Neural progenitor cell (in vitro differentiated cells): ENCODE measurements around the gene SERPINI2. TPM values are rescaled to one million over a fixed set of nuclear protein-coding genes. Genes with fewer than 3 reads are reported as not detected.
"Not testable (repeated sequence)": the region's sequence is repeated elsewhere in the genome, so short reads cannot be mapped to it uniquely, and the experiment has no call there.

Source experiments
- DNase-seq: peaks from one replicate; pipeline ENCODE4 v3.0.0-alpha.2; 2016; ENCODE audit warnings: low spot score
- H2AFZ ChIP-seq: fragments of 200-600 bp; sonication (generic); replicated peaks from 2 replicates; pipeline ENCODE4 v1.6.1; 2016; ENCODE audit warnings: antibody characterized with exemption
- H3F3A ChIP-seq: fragments of 200-600 bp; sonication (generic); 2 replicates; pipeline ENCODE4 v1.6.1; 2016; ENCODE audit warnings: antibody characterized with exemption, low read depth
- H3K27ac ChIP-seq: fragments of 200-600 bp; sonication (generic); 2 replicates; pipeline ENCODE4 v1.5.1; 2016; ENCODE audit warnings: mild to moderate bottlenecking
- H3K27me3 ChIP-seq: fragments of 200-600 bp; sonication (generic); 2 replicates; pipeline ENCODE4 v1.6.1; 2016; ENCODE audit warnings: mild to moderate bottlenecking, moderate library complexity
- H3K36me3 ChIP-seq: fragments of 200-600 bp; sonication (generic); 2 replicates; pipeline ENCODE4 v1.5.1; 2016
- H3K4me1 ChIP-seq: fragments of 200-600 bp; sonication (generic); 2 replicates; pipeline ENCODE4 v1.6.1; 2016; ENCODE audit warnings: mixed run types
- H3K4me2 ChIP-seq: fragments of 200-600 bp; sonication (generic); 2 replicates; pipeline ENCODE4 v1.6.1; 2016
- H3K4me3 ChIP-seq: fragments of 200-600 bp; sonication (generic); 2 replicates; pipeline ENCODE4 v1.5.1; 2016
- H3K79me2 ChIP-seq: fragments of 200-600 bp; sonication (generic); 2 replicates; pipeline ENCODE4 v1.6.1; 2016; ENCODE audit warnings: low read depth
- H3K9ac ChIP-seq: fragments of 200-600 bp; sonication (generic); 2 replicates; pipeline ENCODE4 v1.6.1; 2016
- H3K9me3 ChIP-seq: fragments of 200-600 bp; sonication (generic); 2 replicates; pipeline ENCODE4 v1.5.1; 2016; ENCODE audit warnings: low read depth
- H4K20me1 ChIP-seq: fragments of 200-600 bp; sonication (generic); 2 replicates; pipeline ENCODE4 v1.6.1; 2016; ENCODE audit warnings: low read depth
- H3K27ac Mint-ChIP-seq: 3 replicates; pipeline ENCODE4 v1.8.0; 2021; ENCODE audit warnings: mixed read lengths
- H3K27me3 Mint-ChIP-seq: 2 replicates; pipeline ENCODE4 v1.8.0; 2022; ENCODE audit warnings: low read depth, mild to moderate bottlenecking, inconsistent platforms, moderate library complexity, mixed read lengths; ENCODE audit not compliant: insufficient read depth
- H3K36me3 Mint-ChIP-seq: 3 replicates; pipeline ENCODE4 v1.8.0; 2021; ENCODE audit warnings: mixed read lengths
- H3K4me1 Mint-ChIP-seq: 3 replicates; pipeline ENCODE4 v1.8.0; 2021; ENCODE audit warnings: mixed read lengths
- H3K4me3 Mint-ChIP-seq: 3 replicates; pipeline ENCODE4 v1.8.0; 2021; ENCODE audit warnings: mild to moderate bottlenecking, moderate library complexity, mixed read lengths
- H3K9me3 Mint-ChIP-seq: 3 replicates; pipeline ENCODE4 v1.8.0; 2020; ENCODE audit warnings: mixed read lengths
- EZH2 ChIP-seq: fragments of 200-600 bp; sonication (generic); IDR thresholded peaks from 2 replicates; pipeline ENCODE4 v1.6.1; 2017; ENCODE audit warnings: antibody characterized with exemption, mild to moderate bottlenecking, moderate library complexity
- EZH2phosphoT487 ChIP-seq: fragments of 200-600 bp; sonication (generic); IDR thresholded peaks from 2 replicates; pipeline ENCODE4 v1.6.1; 2017; ENCODE audit warnings: antibody characterized with exemption
- total RNA-seq: library from RNA; depleted of rRNA; stranded (reverse); fragments of >200 nt; gene quantifications from 2 replicates; pipeline ENCODE4 v1.2.3, GENCODE V29; 2015; ENCODE audit warnings: low replicate concordance
- TF ChIP-seq, protein P1 (sequence below): fragments of 200-600 bp; sonication (generic); IDR thresholded peaks from 2 replicates; pipeline ENCODE4 v1.5.1; 2017; ENCODE audit warnings: antibody characterized with exemption, mild to moderate bottlenecking

The SERPINI2 gene
- total RNA-seq, 1 donor from 2014 or later: not detected

- Histone ChIP-seq H3K4me1 (no peaks in the 10 kb centered on the region), H3K27me3 (no peaks in the 10 kb centered on the region), H3K9ac (no peak overlapping the region), H3K36me3 (no peaks in the 10 kb centered on the region), H3K4me2 (no peak overlapping the region), H2AFZ (no peak overlapping the region), H3K9me3 (no peaks in the 10 kb centered on the region), H3F3A (no peaks in the 10 kb centered on the region), H3K4me3 (no peak overlapping the region), H3K27ac (no peak overlapping the region), H3K79me2 (no peaks in the 10 kb centered on the region), H4K20me1 (no peaks in the 10 kb centered on the region)
- H3K9me3 Mint-ChIP-seq: no peaks in the 10 kb centered on the region
- DNase-seq: no peak
- H3K4me1 Mint-ChIP-seq: no peaks in the 10 kb centered on the region
- TF ChIP-seq EZH2: no peak
- TF ChIP-seq, protein P1, sequence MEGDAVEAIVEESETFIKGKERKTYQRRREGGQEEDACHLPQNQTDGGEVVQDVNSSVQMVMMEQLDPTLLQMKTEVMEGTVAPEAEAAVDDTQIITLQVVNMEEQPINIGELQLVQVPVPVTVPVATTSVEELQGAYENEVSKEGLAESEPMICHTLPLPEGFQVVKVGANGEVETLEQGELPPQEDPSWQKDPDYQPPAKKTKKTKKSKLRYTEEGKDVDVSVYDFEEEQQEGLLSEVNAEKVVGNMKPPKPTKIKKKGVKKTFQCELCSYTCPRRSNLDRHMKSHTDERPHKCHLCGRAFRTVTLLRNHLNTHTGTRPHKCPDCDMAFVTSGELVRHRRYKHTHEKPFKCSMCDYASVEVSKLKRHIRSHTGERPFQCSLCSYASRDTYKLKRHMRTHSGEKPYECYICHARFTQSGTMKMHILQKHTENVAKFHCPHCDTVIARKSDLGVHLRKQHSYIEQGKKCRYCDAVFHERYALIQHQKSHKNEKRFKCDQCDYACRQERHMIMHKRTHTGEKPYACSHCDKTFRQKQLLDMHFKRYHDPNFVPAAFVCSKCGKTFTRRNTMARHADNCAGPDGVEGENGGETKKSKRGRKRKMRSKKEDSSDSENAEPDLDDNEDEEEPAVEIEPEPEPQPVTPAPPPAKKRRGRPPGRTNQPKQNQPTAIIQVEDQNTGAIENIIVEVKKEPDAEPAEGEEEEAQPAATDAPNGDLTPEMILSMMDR: no peak
- no peak for TF ChIP-seq EZH2phosphoT487
- no peak overlapping the region for H3K4me3 Mint-ChIP-seq
- H3K27ac Mint-ChIP-seq: no peak overlapping the region
- H3K36me3 Mint-ChIP-seq: no peaks in the 10 kb centered on the region
- H3K27me3 Mint-ChIP-seq: no peaks in the 10 kb centered on the region
These were observed 32.6 kb downstream of the SERPINI2 start for GRCh38 chr3:167441256-167441655.

DNA sequence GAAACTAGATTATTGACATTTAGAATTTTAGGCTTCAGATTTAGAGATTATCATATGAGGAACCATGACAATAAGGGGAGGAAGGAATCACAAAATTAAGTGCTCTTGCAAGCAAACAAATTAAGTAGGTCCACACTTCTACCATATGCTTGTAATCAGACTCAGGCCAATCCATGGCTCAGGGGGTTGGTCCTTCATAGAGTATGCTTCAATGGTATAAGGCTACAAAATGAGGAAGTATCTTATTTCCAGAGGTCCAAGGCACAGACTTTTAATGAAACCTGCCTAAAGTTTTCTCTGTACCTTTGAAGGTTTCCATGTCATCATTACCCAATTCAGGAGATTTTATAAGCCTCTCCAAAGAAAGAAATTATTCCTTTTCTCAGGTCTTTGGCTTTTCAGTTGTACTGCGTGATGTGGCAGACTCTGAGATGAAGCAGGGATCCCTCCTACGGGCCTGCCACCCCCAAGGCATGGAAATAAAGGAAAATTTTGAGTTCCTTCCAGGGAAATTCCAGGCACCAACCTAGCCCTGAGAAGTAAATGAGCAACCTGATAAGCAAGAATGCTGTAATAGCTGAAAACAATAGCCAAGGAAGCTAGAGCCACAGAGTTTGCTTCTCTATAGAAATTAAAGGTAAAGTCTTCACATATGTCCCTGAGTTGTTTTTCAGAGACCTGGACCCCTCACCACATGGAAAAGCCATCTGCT, 36.3 kb downstream of the SERPINI2 start:
- H3K4me3 Mint-ChIP-seq: no peak overlapping the region
- Histone ChIP-seq H3K27ac (no peak overlapping the region), H3K4me3 (no peak overlapping the region)

DNA sequence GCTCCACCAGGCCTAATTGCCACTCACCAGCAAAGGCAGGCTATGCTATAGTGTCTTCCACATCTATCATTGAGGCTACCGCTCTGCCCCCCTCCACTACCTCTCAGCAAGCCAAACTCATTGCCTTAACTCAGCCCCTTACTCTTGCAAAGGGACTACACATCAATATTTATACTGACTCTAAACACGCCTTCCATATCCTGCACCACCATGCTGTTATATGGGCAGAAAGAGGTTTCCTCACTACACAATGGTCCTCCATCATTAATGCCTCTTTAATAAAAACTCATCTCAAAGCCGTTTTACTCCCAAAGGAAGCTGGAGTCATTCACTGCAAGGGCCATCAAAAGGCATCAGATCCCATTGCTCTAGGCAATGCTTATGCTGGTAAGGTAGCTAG, 46.9 kb downstream of the SERPINI2 start:
- not testable (repeated sequence) for H3K4me2 ChIP-seq, H3K27me3 Mint-ChIP-seq, H3K4me1 Mint-ChIP-seq, H4K20me1 ChIP-seq, H3K9ac ChIP-seq, H3K36me3 Mint-ChIP-seq, H3K27ac ChIP-seq, DNase-seq, H3K36me3 ChIP-seq, H3K27me3 ChIP-seq, H3K27ac Mint-ChIP-seq, H3K9me3 Mint-ChIP-seq, H2AFZ ChIP-seq, H3K4me1 ChIP-seq, H3K79me2 ChIP-seq, H3K9me3 ChIP-seq, H3K4me3 ChIP-seq, H3F3A ChIP-seq, H3K4me3 Mint-ChIP-seq

More for the DNA sequence above, 36.3 kb downstream of the SERPINI2 start:
- H3K27ac Mint-ChIP-seq: no peak overlapping the region
- Histone ChIP-seq H2AFZ (no peak overlapping the region), H4K20me1 (no peaks in the 10 kb centered on the region), H3K4me1 (no peaks in the 10 kb centered on the region), H3K4me2 (no peak overlapping the region), H3F3A (no peaks in the 10 kb centered on the region), H3K9me3 (no peaks in the 10 kb centered on the region), H3K79me2 (no peaks in the 10 kb centered on the region), H3K27me3 (no peaks in the 10 kb centered on the region), H3K36me3 (no peaks in the 10 kb centered on the region), H3K9ac (no peak overlapping the region)
- no peaks in the 10 kb centered on the region for H3K4me1 Mint-ChIP-seq
- H3K9me3 Mint-ChIP-seq: no peaks in the 10 kb centered on the region
- DNase-seq: no peak
- H3K27me3 Mint-ChIP-seq: no peaks in the 10 kb centered on the region
- no peaks in the 10 kb centered on the region for H3K36me3 Mint-ChIP-seq
- TF ChIP-seq, protein P1: no peak

GRCh38 chr3:167422396-167422795, 51.4 kb downstream of the SERPINI2 start:
- H4K20me1 ChIP-seq, H3K4me1 ChIP-seq, H3K27me3 Mint-ChIP-seq, H2AFZ ChIP-seq, H3F3A ChIP-seq, H3K27ac Mint-ChIP-seq, DNase-seq, H3K79me2 ChIP-seq, H3K27ac ChIP-seq, H3K27me3 ChIP-seq, H3K4me2 ChIP-seq, H3K4me1 Mint-ChIP-seq, H3K9me3 ChIP-seq, H3K9ac ChIP-seq, H3K9me3 Mint-ChIP-seq, H3K36me3 Mint-ChIP-seq, H3K4me3 ChIP-seq, H3K4me3 Mint-ChIP-seq, H3K36me3 ChIP-seq: not testable (repeated sequence)
